Measurements from ENCODE around the gene EBPL. TPM values are rescaled to one million over a fixed set of nuclear protein-coding genes. Genes with fewer than 3 reads are reported as not detected.
"Not testable (repeated sequence)": the region's sequence is repeated elsewhere in the genome, so short reads cannot be mapped to it uniquely, and the experiment has no call there.

The EBPL gene
- total RNA-seq, 1 donor from 2014 or later, result 26.4 TPM

DNA sequence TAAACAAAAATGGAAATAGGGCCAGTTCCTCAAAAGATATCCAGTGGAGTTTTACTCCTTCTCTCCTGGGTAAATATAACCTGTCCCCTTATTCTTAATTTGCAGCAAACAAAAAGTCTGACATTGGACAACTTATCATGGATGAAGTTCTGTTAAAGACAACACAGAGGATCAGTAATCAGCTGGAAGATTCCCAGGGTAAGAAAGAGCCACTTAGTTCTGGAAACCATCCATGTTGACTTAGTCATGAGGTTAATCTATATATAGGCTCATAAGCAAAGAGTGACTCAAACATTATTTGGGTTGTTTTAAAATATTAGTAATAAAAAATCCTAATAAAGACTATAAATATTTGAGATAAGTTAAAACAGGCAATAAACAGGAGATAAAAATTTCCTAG, 40.5 kb upstream of the EBPL start:
- Mint-ChIP-seq H3K4me3 (ENCODE audit: unreplicated experiment) (no peak overlapping the region), H3K27ac (ENCODE audit: unreplicated experiment) (no peak overlapping the region), H3K27me3 (ENCODE audit: unreplicated experiment) (no peaks in the 10 kb centered on the region)

DNA sequence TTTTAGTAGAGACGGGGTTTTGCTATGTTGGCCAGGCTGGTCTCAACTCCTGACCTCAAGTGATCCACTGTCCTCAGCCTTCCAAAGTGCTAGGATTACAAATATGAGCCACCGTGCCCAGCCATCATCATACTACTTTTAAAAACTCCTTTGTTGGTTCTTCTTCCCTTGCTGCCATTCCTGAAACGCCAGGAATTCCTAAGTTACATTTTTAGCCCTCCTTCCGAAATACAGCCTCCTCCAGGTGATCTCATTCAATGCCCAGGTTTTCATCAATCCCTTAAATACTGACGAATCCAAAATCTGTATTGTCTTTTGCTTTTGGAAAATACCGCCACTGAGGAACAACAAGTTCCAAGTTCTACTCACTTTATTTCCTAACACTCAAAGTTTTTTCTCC, 25.3 kb upstream of the EBPL start:
- no peak for DNase-seq
- peaks cover 15% of the 10 kb centered on the region for H3K4me1 Mint-ChIP-seq (ENCODE audit: low read depth, unreplicated experiment)
- peaks cover 6% of the 10 kb centered on the region for H3K27me3 Mint-ChIP-seq (ENCODE audit: unreplicated experiment)
- H3K36me3 Mint-ChIP-seq (ENCODE audit: unreplicated experiment), result peaks cover 7% of the 10 kb centered on the region
- TF ChIP-seq, protein P1, sequence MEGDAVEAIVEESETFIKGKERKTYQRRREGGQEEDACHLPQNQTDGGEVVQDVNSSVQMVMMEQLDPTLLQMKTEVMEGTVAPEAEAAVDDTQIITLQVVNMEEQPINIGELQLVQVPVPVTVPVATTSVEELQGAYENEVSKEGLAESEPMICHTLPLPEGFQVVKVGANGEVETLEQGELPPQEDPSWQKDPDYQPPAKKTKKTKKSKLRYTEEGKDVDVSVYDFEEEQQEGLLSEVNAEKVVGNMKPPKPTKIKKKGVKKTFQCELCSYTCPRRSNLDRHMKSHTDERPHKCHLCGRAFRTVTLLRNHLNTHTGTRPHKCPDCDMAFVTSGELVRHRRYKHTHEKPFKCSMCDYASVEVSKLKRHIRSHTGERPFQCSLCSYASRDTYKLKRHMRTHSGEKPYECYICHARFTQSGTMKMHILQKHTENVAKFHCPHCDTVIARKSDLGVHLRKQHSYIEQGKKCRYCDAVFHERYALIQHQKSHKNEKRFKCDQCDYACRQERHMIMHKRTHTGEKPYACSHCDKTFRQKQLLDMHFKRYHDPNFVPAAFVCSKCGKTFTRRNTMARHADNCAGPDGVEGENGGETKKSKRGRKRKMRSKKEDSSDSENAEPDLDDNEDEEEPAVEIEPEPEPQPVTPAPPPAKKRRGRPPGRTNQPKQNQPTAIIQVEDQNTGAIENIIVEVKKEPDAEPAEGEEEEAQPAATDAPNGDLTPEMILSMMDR (IDR thresholded peaks at IDR 0.05; ENCODE audit: partially characterized antibody, unreplicated experiment), result no peak
- no peak overlapping the region for H3K4me3 Mint-ChIP-seq (ENCODE audit: unreplicated experiment)
- peak overlapping the region; percentile 25 for H3K27ac Mint-ChIP-seq (ENCODE audit: unreplicated experiment)
- H3K9me3 Mint-ChIP-seq (ENCODE audit: unreplicated experiment), result peaks cover 1% of the 10 kb centered on the region

More for the DNA sequence above, 40.5 kb upstream of the EBPL start:
- no peak for DNase-seq
- Mint-ChIP-seq H3K9me3 (ENCODE audit: unreplicated experiment) (no peaks in the 10 kb centered on the region), H3K4me1 (ENCODE audit: low read depth, unreplicated experiment) (no peaks in the 10 kb centered on the region), H3K36me3 (ENCODE audit: unreplicated experiment) (peaks cover 4% of the 10 kb centered on the region)
- TF ChIP-seq, protein P1 (IDR thresholded peaks at IDR 0.05; ENCODE audit: partially characterized antibody, unreplicated experiment), result no peak

DNA sequence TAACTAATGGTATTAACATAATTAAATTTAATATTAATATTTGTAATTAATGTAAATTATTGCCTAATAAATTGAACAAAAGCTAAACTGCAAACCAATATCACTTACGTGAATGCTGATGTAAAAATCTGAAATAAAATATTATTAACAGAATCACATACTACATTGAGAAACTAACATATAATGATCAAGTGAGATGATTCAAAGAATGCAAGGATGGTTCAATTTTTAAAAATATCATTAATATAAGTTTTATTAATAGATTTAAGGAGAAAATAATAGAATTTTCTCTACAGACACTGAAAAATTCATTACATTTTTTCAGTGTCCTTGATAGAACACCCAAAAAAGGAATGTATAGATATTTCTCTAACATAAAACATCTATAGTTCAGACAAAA, 23.5 kb upstream of the EBPL start:
- TF ChIP-seq, protein P1 (IDR thresholded peaks at IDR 0.05; ENCODE audit: partially characterized antibody, unreplicated experiment), result no peak
- Mint-ChIP-seq H3K4me3 (ENCODE audit: unreplicated experiment) (no peak overlapping the region), H3K27ac (ENCODE audit: unreplicated experiment) (no peak overlapping the region), H3K27me3 (ENCODE audit: unreplicated experiment) (peaks cover 6% of the 10 kb centered on the region), H3K9me3 (ENCODE audit: unreplicated experiment) (peaks cover 5% of the 10 kb centered on the region), H3K4me1 (ENCODE audit: low read depth, unreplicated experiment) (peaks cover 28% of the 10 kb centered on the region), H3K36me3 (ENCODE audit: unreplicated experiment) (peaks cover 7% of the 10 kb centered on the region)
- DNase-seq, result no peak

DNA sequence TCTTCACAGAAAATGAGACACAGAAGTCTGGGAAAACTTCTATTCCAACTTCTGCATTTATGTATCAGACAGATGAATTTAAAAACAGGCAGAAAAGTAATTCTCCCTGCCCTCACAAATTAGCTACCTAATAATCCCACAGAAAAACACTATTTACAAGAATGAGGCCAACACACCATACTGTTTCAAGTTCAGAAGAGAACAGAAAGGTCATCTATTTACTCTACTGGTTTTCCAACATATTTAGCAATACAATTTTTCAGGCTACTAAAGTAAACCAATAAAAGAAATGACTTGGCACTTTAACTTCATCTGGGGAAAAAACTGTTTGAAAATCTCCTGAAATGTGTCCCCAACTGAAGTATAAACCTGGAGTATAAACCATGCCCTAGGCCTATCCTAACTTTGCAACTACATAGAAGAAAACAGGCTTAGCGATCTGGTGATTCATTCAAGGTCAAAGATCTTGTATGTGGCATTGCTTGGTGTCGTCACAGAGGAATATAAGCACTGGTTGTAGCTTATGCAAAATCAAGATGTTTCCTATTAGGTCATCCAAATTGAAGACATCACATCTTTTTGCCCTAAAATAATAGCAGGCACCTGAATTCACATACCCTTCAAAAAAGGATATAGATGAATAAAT, 20.1 kb upstream of the EBPL start:
- TF ChIP-seq, protein P1 (IDR thresholded peaks at IDR 0.05; ENCODE audit: partially characterized antibody, unreplicated experiment), result no peak
- Mint-ChIP-seq H3K4me1 (ENCODE audit: low read depth, unreplicated experiment) (peaks cover 33% of the 10 kb centered on the region), H3K4me3 (ENCODE audit: unreplicated experiment) (peak overlapping the region; percentile 37), H3K9me3 (ENCODE audit: unreplicated experiment) (peaks cover 5% of the 10 kb centered on the region), H3K27ac (ENCODE audit: unreplicated experiment) (peak overlapping the region; percentile 92), H3K27me3 (ENCODE audit: unreplicated experiment) (peaks cover 2% of the 10 kb centered on the region), H3K36me3 (ENCODE audit: unreplicated experiment) (peaks cover 7% of the 10 kb centered on the region)
- DNase-seq, result no peak

DNA sequence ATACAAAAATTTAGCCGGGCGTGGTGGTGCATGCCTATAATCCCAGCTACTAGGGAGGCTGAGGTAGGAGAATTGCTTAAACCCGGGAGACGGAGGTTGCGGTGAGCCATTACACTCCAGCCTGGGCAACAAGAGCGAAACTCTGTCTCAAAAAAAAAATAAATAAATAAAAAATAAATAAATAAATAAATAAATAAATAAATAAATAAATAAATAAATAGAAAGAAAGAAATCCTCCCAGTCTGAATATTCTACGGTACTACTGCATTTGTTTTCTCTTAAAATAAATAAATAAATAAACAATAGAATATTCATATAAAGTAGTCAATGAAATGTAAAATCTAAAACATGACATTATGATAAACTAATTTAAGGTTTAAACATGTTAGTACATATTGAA, 13.0 kb upstream of the EBPL start:
- not testable (repeated sequence) for H3K4me3 Mint-ChIP-seq (ENCODE audit: unreplicated experiment); H3K4me1 Mint-ChIP-seq (ENCODE audit: low read depth, unreplicated experiment); H3K36me3 Mint-ChIP-seq (ENCODE audit: unreplicated experiment); DNase-seq; H3K9me3 Mint-ChIP-seq (ENCODE audit: unreplicated experiment); H3K27me3 Mint-ChIP-seq (ENCODE audit: unreplicated experiment); H3K27ac Mint-ChIP-seq (ENCODE audit: unreplicated experiment)
